H9 (cell line): Measurements from ENCODE around the gene HSPA2. TPM values are rescaled to one million over a fixed set of nuclear protein-coding genes. Genes with fewer than 3 reads are reported as not detected.
A peak's percentile ranks its signal among the peaks of the same experiment; 100 is the strongest.

Source experiments
- DNase-seq: peaks from one replicate; pipeline ENCODE4 v3.0.0-alpha.2; 2017
- H2AFZ ChIP-seq: one replicate; pipeline ENCODE4 v1.6.1; 2013; ENCODE audit warnings: mild to moderate bottlenecking, low read length, control low read depth, moderate library complexity
- H2AK5ac ChIP-seq: 2 replicates; pipeline ENCODE4 v1.6.1; 2013; ENCODE audit warnings: low read length, control low read depth, mixed read lengths; ENCODE audit not compliant: insufficient read length
- H2BK120ac ChIP-seq: one replicate; pipeline ENCODE4 v1.6.1; 2013; ENCODE audit warnings: low read depth, mild to moderate bottlenecking, low read length, control low read depth, inconsistent platforms; ENCODE audit not compliant: poor library complexity, severe bottlenecking
- H2BK12ac ChIP-seq: 2 replicates; pipeline ENCODE4 v1.6.1; 2013; ENCODE audit warnings: low read length, control low read depth, mixed read lengths, low read depth; ENCODE audit not compliant: insufficient read length
- H2BK15ac ChIP-seq: 2 replicates; pipeline ENCODE4 v1.6.1; 2013; ENCODE audit warnings: low read depth, low read length, control low read depth
- H2BK20ac ChIP-seq: one replicate; pipeline ENCODE4 v1.6.1; 2013; ENCODE audit warnings: low read depth, mild to moderate bottlenecking, low read length, control low read depth, inconsistent platforms; ENCODE audit not compliant: poor library complexity, severe bottlenecking
- H2BK5ac ChIP-seq: 2 replicates; pipeline ENCODE4 v1.6.1; 2013; ENCODE audit warnings: low read length, control low read depth, mixed read lengths; ENCODE audit not compliant: insufficient read length
- H3K14ac ChIP-seq: 2 replicates; pipeline ENCODE4 v1.6.1; 2013; ENCODE audit warnings: low read length, control low read depth; ENCODE audit not compliant: insufficient read depth
- H3K18ac ChIP-seq: 2 replicates; pipeline ENCODE4 v1.6.1; 2013; ENCODE audit warnings: low read depth, mild to moderate bottlenecking, mixed read lengths, low read length, control low read depth; ENCODE audit not compliant: insufficient read length
- H3K23ac ChIP-seq: 2 replicates; pipeline ENCODE4 v1.6.1; 2013; ENCODE audit warnings: low read length, control low read depth, mixed read lengths, low read depth; ENCODE audit not compliant: insufficient read length
- H3K23me2 ChIP-seq: 2 replicates; pipeline ENCODE4 v1.6.1; 2013; ENCODE audit warnings: low read depth, mild to moderate bottlenecking, mixed read lengths, low read length, control low read depth; ENCODE audit not compliant: insufficient read length, poor library complexity, severe bottlenecking
- H3K27ac ChIP-seq: 2 replicates; pipeline ENCODE4 v1.5.1; 2013; ENCODE audit warnings: low read length, control low read depth, mixed read lengths, low read depth; ENCODE audit not compliant: insufficient read length
- H3K27me3 ChIP-seq: 2 replicates; pipeline ENCODE4 v1.6.1; 2013; ENCODE audit warnings: low read length, control low read depth, inconsistent platforms; ENCODE audit not compliant: insufficient read depth
- H3K4ac ChIP-seq: 2 replicates; pipeline ENCODE4 v1.6.1; 2013; ENCODE audit warnings: low read depth, mild to moderate bottlenecking, control low read depth, inconsistent platforms, low read length, moderate library complexity
- H3K4me1 ChIP-seq: 2 replicates; pipeline ENCODE4 v1.6.1; 2013; ENCODE audit warnings: low read length, control low read depth, inconsistent platforms; ENCODE audit not compliant: insufficient read depth
- H3K4me2 ChIP-seq: 2 replicates; pipeline ENCODE4 v1.6.1; 2013; ENCODE audit warnings: low read length, control low read depth, mixed read lengths; ENCODE audit not compliant: insufficient read length, insufficient read depth
- H3K56ac ChIP-seq: 2 replicates; pipeline ENCODE4 v1.6.1; 2013; ENCODE audit warnings: low read depth, mild to moderate bottlenecking, mixed read lengths, low read length, control low read depth; ENCODE audit not compliant: insufficient read length
- H3K79me1 ChIP-seq: 2 replicates; pipeline ENCODE4 v1.6.1; 2013; ENCODE audit warnings: low read depth, mild to moderate bottlenecking, moderate library complexity, low read length, control low read depth, inconsistent platforms; ENCODE audit not compliant: insufficient read depth, poor library complexity, severe bottlenecking
- H3K79me2 ChIP-seq: 2 replicates; pipeline ENCODE4 v1.6.1; 2013; ENCODE audit warnings: low read length, control low read depth, inconsistent platforms; ENCODE audit not compliant: insufficient read depth
- H3K9ac ChIP-seq: 2 replicates; pipeline ENCODE4 v1.6.1; 2013; ENCODE audit warnings: low read length, control low read depth, mixed read lengths; ENCODE audit not compliant: insufficient read length; ENCODE audit errors: extremely low read depth
- H3K9me3 ChIP-seq: one replicate; pipeline ENCODE4 v1.6.1; 2013; ENCODE audit warnings: low read depth, low read length, inconsistent platforms; ENCODE audit not compliant: control insufficient read depth
- H3T11ph ChIP-seq: one replicate; pipeline ENCODE4 v1.6.1; 2013; ENCODE audit warnings: mild to moderate bottlenecking, low read length, control low read depth, inconsistent platforms
- H4K20me1 ChIP-seq: one replicate; pipeline ENCODE4 v1.6.1; 2013; ENCODE audit not compliant: control insufficient read depth, insufficient read length, insufficient read depth
- H4K5ac ChIP-seq: 2 replicates; pipeline ENCODE4 v1.6.1; 2013; ENCODE audit warnings: low read depth, mild to moderate bottlenecking, mixed read lengths, low read length, control low read depth; ENCODE audit not compliant: insufficient read length
- H4K8ac ChIP-seq: replicated peaks from 2 replicates; pipeline ENCODE4 v1.6.1; 2013; ENCODE audit warnings: low read length, control low read depth, mixed read lengths, low read depth; ENCODE audit not compliant: insufficient read length
- H4K91ac ChIP-seq: 2 replicates; pipeline ENCODE4 v1.6.1; 2013; ENCODE audit warnings: low read depth, mild to moderate bottlenecking, moderate library complexity, mixed read lengths, low read length, control low read depth; ENCODE audit not compliant: insufficient read length
- H3K27ac Mint-ChIP-seq, 3 experiments: 2 replicates in 2 of 3; 3 replicates in 1 of 3; pipeline ENCODE4 v1.8.0; 2020 to 2021; ENCODE audit warnings: mixed read lengths in 3 of 3, mild to moderate bottlenecking in 1 of 3, moderate library complexity in 1 of 3
- H3K27me3 Mint-ChIP-seq: 2 replicates; pipeline ENCODE4 v1.8.0; 2021; ENCODE audit warnings: low read depth, mild to moderate bottlenecking, moderate library complexity, mixed read lengths
- H3K36me3 Mint-ChIP-seq, 3 experiments: 2 replicates in 2 of 3; 3 replicates in 1 of 3; pipeline ENCODE4 v1.8.0; 2020 to 2021; ENCODE audit warnings: low read depth in 3 of 3, mixed read lengths in 3 of 3; ENCODE audit not compliant: insufficient read depth in 1 of 3
- H3K4me1 Mint-ChIP-seq, 2 experiments: 2 replicates each; pipeline ENCODE4 v1.8.0; 2020; ENCODE audit warnings: mixed read lengths in 2 of 2
- H3K4me3 Mint-ChIP-seq, 2 experiments: 2 replicates in 1 of 2; 3 replicates in 1 of 2; pipeline ENCODE4 v1.8.0; 2020 to 2021; ENCODE audit warnings: mild to moderate bottlenecking in 2 of 2, mixed read lengths in 2 of 2, moderate library complexity in 1 of 2
- H3K9me3 Mint-ChIP-seq, 2 experiments: 2 replicates in 1 of 2; 3 replicates in 1 of 2; pipeline ENCODE4 v1.8.0; 2020; ENCODE audit warnings: mild to moderate bottlenecking in 2 of 2, mixed read lengths in 2 of 2, moderate library complexity in 1 of 2
- CTCF ChIP-seq: fragments of 200-600 bp; sonication (generic); conservative IDR thresholded peaks from 3 replicates; pipeline ENCODE4 v1.8.0; 2021; ENCODE audit warnings: antibody characterized with exemption, mild to moderate bottlenecking
- WGBS: extraction: QIAGEN DNeasy Blood & Tissue Kit; methylation state at CpG from one replicate; pipeline ENCODE4 v1.1.7; 2013; ENCODE audit warnings: missing lambda C conversion rate, low lambda C conversion rate, mixed read lengths; ENCODE audit not compliant: insufficient read length; ENCODE audit errors: extremely low coverage; 5-methylcytosine and 5-hydroxymethylcytosine counted together
- total RNA-seq: library from RNA; stranded (reverse); gene quantifications from 2 replicates; pipeline ENCODE4 v1.2.1, GENCODE V29; 2021

HSPA2 gene
- total RNA-seq, 1 experiment from 2014 or later, result 25.8 TPM

- H2BK120ac ChIP-seq, result no peak overlapping the region
- no peak overlapping the region for H2AK5ac ChIP-seq
- H4K91ac ChIP-seq, result no peak overlapping the region
- peaks cover 6% of the 10 kb centered on the region for H3K23me2 ChIP-seq
- H3K9ac ChIP-seq, result no peak overlapping the region
- H3K4me3 Mint-ChIP-seq, result peak overlapping the region; percentile 19 to 20; a peak in 4 of 5 replicates
- H3K23ac ChIP-seq, result no peak overlapping the region
- H3K56ac ChIP-seq, result no peak overlapping the region
- no peak overlapping the region for H2BK12ac ChIP-seq
- no peaks in the 10 kb centered on the region for H3K27me3 ChIP-seq
- H3K9me3 Mint-ChIP-seq, result peaks cover 24 to 26% of the 10 kb centered on the region in 2 experiments
- no peaks in the 10 kb centered on the region for H3K4me1 ChIP-seq
- no peaks in the 10 kb centered on the region for H3K9me3 ChIP-seq
- H2BK5ac ChIP-seq, result no peak overlapping the region
- H3K4ac ChIP-seq, result no peak overlapping the region
- H3K27ac Mint-ChIP-seq, result peak overlapping the region; percentile 40 to 94 (median 93); a peak in 6 of 7 replicates
- TF ChIP-seq CTCF, result no peak
- H2BK20ac ChIP-seq, result no peak overlapping the region
- no peak for DNase-seq
- H3K27me3 Mint-ChIP-seq, result peaks cover 6% of the 10 kb centered on the region
- H3T11ph ChIP-seq, result no peak overlapping the region
- H4K8ac ChIP-seq, result no peak overlapping the region
- H3K14ac ChIP-seq, result no peak overlapping the region
- H2BK15ac ChIP-seq, result no peak overlapping the region
- no peak overlapping the region for H4K5ac ChIP-seq
- H3K4me1 Mint-ChIP-seq, result peaks cover 37% of the 10 kb centered on the region in 2 experiments
- no peaks in the 10 kb centered on the region for H3K79me2 ChIP-seq
- H2AFZ ChIP-seq, result no peak overlapping the region
- no peaks in the 10 kb centered on the region for H4K20me1 ChIP-seq
- H3K27ac ChIP-seq, result no peak overlapping the region
- WGBS, result no CpG with 5 or more reads among the region's 5 CpGs
- H3K36me3 Mint-ChIP-seq, result peaks cover 21 to 26% (median 21%) of the 10 kb centered on the region in 3 experiments; a peak in 6 of 7 replicates
- H3K18ac ChIP-seq, result no peak overlapping the region
- peak overlapping the region; percentile 36 for H3K4me2 ChIP-seq
- no peaks in the 10 kb centered on the region for H3K79me1 ChIP-seq
Measured at GRCh38 chr14:64544607-64545312, 4.2 kb downstream of the HSPA2 start.
